ENCODE measurements around the gene ZNF605. TPM values are rescaled to one million over a fixed set of nuclear protein-coding genes. Genes with fewer than 3 reads are reported as not detected.

ZNF605 gene
- total RNA-seq, 1 experiment from 2014 or later, result 19.3 TPM

GRCh38 chr12:132907216-132907615, 48.9 kb downstream of the ZNF605 start:
- WGBS (ENCODE audit: extremely low coverage, insufficient read length, low lambda C conversion rate), result no CpG with 5 or more reads among the region's 16 CpGs
- no peak overlapping the region for H3T11ph ChIP-seq (ENCODE audit: low read length)
- no peaks in the 10 kb centered on the region for H3K79me2 ChIP-seq (ENCODE audit: insufficient read depth, low read length)
- H2BK20ac ChIP-seq (ENCODE audit: low read depth, low read length, poor library complexity, severe bottlenecking), result no peak overlapping the region
- H3K79me1 ChIP-seq (ENCODE audit: insufficient read depth, low read depth, low read length, poor library complexity, severe bottlenecking), result no peaks in the 10 kb centered on the region
- no peak overlapping the region for H4K5ac ChIP-seq (ENCODE audit: insufficient read length, low read depth, low read length)
- Mint-ChIP-seq H3K27me3 (ENCODE audit: low read depth) (peaks cover 36% of the 10 kb centered on the region), H3K9me3 (peaks cover 13 to 20% of the 10 kb centered on the region in 2 experiments), H3K27ac (no peak overlapping the region), H3K4me3 (0 out of 5 replicates have a peak overlapping the region, but pooled peaks of 1 of the 2 experiments have one; percentile 56), H3K36me3 (ENCODE audit: insufficient read depth in 1 of 3, low read depth in 3 of 3) (peaks cover 0 to 4% (median 3%) of the 10 kb centered on the region in 3 experiments; a peak in 4 of 7 replicates), H3K4me1 (peaks cover 5 to 14% of the 10 kb centered on the region in 2 experiments; a peak in 3 of 4 replicates)
- no peak for TF ChIP-seq CTCF (conservative IDR thresholded peaks at IDR 0.05)
- no peaks in the 10 kb centered on the region for H3K4me1 ChIP-seq (ENCODE audit: insufficient read depth, low read length)
- no peak overlapping the region for H2BK120ac ChIP-seq (ENCODE audit: low read depth, low read length, poor library complexity, severe bottlenecking)
- H3K9me3 ChIP-seq (ENCODE audit: control insufficient read depth, low read depth, low read length), result no peaks in the 10 kb centered on the region
- peaks cover 2% of the 10 kb centered on the region for H4K20me1 ChIP-seq (ENCODE audit: control insufficient read depth, insufficient read depth, insufficient read length)
- H3K23ac ChIP-seq (ENCODE audit: insufficient read length, low read depth, low read length), result no peak overlapping the region
- no peak overlapping the region for H3K14ac ChIP-seq (ENCODE audit: insufficient read depth, low read length)
- no peak overlapping the region for H2BK5ac ChIP-seq (ENCODE audit: insufficient read length, low read length)
- H4K91ac ChIP-seq (ENCODE audit: insufficient read length, low read depth, low read length), result no peak overlapping the region
- H3K4ac ChIP-seq (ENCODE audit: low read depth, low read length), result no peak overlapping the region
- no peaks in the 10 kb centered on the region for H3K27me3 ChIP-seq (ENCODE audit: insufficient read depth, low read length)
- no peak overlapping the region for H4K8ac ChIP-seq (replicated peaks; ENCODE audit: insufficient read length, low read depth, low read length)
- no peak overlapping the region for H3K27ac ChIP-seq (ENCODE audit: insufficient read length, low read depth, low read length)
- no peak overlapping the region for H3K4me2 ChIP-seq (ENCODE audit: insufficient read depth, insufficient read length, low read length)
- DNase-seq, result no peak
- H3K9ac ChIP-seq (ENCODE audit: extremely low read depth, insufficient read length, low read length), result no peak overlapping the region
- no peak overlapping the region for H2BK15ac ChIP-seq (ENCODE audit: low read depth, low read length)
- no peak overlapping the region for H2AK5ac ChIP-seq (ENCODE audit: insufficient read length, low read length)
- no peak overlapping the region for H2BK12ac ChIP-seq (ENCODE audit: insufficient read length, low read depth, low read length)
- no peak overlapping the region for H3K18ac ChIP-seq (ENCODE audit: insufficient read length, low read depth, low read length)
- H2AFZ ChIP-seq (ENCODE audit: low read length), result no peak overlapping the region
- H3K23me2 ChIP-seq (ENCODE audit: insufficient read length, low read depth, low read length, poor library complexity, severe bottlenecking), result peaks cover 7% of the 10 kb centered on the region
- no peak overlapping the region for H3K56ac ChIP-seq (ENCODE audit: insufficient read length, low read depth, low read length)
